GM19351 (cell line): ENCODE measurements around the gene PRAMEF33.
"Not testable (repeated sequence)": the region's sequence is repeated elsewhere in the genome, so short reads cannot be mapped to it uniquely, and the experiment has no call there.

Experiments used
- ATAC-seq: cut with Tn5 transposase; IDR thresholded peaks from one replicate; pipeline ENCODE4 v1.9.1; 2021; ENCODE audit warnings: mild to moderate bottlenecking, moderate library complexity; ENCODE audit not compliant: unreplicated experiment

Gene PRAMEF33, protein sequence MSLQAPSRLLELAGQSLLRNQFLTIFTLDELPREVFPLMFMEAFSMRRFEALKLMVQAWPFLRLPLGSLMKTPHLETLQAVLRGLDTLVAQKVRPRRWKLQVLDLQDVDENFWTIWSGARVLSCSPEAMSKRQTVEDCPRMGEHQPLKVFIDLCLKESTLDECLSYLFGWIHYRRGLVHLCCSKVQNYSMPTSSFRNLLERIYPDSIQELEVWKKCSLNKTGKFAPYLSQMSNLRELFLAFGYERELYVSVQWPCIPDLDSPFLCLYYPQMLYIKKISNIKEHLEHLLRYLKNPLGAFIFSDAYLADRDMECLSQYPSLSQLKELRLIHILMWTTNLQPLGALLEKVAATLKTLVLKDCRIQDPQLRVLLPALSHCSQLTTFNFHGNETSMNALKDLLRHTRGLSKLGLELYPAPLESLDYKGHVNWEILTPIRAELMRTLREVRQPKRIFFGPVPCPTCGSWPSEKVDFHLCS

DNA sequence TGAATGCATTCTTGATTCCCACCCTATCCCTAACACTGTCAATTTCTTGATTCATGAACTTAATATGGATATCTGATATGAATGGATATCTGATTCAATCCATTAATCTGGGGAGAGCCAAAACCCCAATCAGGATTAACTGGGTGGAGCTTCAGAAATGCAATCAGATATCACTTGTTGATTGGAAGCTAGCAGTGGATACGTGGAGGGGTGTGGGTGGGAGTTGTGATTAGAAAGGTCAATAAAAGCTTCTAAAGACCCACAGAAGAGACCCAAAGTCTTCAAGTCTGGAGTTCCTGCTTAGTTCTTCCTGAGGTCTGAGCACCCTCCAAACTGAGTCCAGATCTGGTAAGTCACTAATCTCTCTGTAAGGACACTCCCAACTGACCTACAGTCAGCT is at the start of gene PRAMEF33:
TSS of gene PRAMEF33 (plus strand) at position 301 of the 400 bp plus-strand sequence. CDS start 2,416 bp downstream, outside the sequence.
- ATAC-seq, result not testable (repeated sequence)

DNA sequence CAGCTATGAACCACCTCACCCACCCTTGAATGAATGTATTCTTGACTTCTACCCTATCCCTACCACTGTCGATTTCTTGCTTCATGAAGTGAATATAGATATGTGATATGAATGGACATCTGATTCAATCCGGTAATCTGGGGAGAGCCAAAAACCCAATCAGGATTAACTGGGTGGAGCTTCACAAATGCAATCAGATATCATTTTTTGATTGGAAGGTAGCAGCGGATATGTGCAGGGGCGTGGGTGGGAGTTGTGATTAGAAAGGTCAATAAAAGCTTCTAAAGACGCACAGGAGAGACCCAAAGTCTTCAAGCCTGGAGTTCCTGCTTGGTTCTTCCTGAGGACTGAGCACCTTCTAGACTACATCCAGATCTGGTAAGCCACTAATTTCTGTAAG is 49.4 kb upstream of the PRAMEF33 start, which contains the start of gene PRAMEF5:
TSS of gene PRAMEF5 (plus strand) at position 301 of the 400 bp plus-strand sequence. CDS start 5,071 bp downstream, outside the sequence.
- not testable (repeated sequence) for ATAC-seq

DNA sequence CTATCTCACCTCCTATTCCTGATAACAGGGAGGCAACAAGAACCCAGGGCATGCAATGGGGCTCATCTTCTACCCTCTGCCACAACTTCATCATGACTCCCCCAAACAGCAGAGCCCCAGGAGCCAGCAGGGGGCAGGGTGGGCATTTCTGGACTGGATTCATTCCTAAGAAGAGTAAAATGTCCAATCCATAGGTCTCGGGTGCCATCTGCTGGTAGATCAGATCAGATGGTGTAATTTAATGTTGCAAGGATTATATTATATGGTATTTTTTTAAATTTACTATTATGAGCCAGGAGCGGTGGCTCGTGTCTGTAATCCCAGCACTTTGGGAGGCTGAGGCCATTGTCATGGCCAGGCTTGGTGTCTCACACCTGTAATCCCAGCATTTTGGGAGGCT is 38.2 kb upstream of the PRAMEF33 start:
- not testable (repeated sequence) for ATAC-seq

DNA sequence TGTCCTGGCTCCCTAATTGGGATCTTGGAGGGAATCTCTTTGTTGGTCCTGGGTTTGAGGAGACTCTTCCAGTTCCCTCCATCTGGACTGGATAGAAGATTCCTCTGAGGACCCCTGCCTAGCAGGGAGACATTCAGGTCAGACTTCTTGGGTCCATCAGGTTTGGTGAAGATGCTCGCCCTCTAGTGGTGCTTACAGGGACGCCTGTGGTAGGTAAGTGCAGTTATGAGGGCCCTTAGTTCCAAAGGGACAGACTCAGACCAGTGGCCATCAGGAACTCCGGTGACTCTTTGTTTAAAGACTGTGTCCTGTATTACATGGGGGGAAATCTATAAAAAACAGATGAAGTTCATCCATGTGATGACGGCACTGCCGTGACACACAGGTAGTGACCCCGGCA is 26.3 kb upstream of the PRAMEF33 start:
- ATAC-seq, result not testable (repeated sequence)

DNA sequence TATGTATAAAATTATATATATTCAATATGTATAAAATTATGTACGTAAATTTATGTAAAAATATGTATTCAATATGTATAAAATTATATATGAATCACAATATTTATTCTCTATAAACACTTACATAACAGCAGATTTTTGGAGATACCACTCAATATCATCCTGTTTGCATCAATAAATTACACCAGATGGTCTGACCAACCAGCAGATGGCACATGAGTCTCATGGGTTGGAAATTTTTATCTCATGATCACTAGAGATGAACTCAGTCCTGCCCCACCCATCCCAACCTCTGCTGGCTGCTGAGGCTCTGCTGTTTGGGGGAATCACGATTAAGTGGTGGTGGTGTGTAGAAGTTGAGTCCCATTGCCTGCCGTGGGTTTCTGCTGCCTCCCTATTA is 23.7 kb upstream of the PRAMEF33 start:
- not testable (repeated sequence) for ATAC-seq

DNA sequence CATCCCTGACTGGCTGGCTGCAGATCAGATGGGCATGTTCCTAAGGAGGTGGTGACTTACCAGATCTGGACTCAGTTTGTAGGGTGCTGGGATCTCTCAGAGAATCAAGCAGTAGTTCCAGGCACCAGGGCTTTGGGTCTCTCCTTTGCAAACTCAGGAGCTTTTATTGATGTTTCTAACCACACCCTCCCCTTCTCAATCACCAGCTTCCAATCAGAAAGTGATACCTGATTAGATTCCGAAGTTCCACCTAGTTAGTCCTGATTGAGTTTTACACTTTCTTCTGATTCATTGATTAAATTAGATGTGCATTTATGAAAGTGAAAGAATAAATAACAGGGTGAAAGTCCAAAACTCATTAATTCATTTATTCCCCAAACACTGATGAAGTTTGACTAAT is 18.3 kb upstream of the PRAMEF33 start, which contains the start of gene PRAMEF8:
TSS of gene PRAMEF8 (minus strand) at position 101 of the 400 bp plus-strand sequence. CDS start 1,046 bp downstream, outside the sequence.
- not testable (repeated sequence) for ATAC-seq

DNA sequence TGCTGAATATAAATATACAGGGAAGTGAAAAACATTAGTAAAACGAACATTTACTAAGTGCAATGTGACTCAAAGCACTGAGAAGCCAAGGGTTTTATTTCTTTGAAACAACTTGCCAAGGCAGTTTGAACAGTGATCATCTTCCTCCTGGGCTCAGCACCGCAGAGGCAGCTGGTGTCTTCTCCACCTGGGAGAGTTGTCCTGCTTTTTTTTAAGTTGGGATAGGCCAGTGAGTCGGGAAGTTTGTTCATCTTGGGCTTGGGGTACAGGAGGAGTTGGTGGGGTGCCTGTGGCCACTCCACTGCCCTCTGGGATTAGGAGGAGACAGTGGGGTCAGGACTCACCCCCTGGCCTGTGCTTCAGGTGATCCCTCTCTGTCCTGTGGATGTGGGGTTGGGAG is 14.3 kb upstream of the PRAMEF33 start:
- not testable (repeated sequence) for ATAC-seq

DNA sequence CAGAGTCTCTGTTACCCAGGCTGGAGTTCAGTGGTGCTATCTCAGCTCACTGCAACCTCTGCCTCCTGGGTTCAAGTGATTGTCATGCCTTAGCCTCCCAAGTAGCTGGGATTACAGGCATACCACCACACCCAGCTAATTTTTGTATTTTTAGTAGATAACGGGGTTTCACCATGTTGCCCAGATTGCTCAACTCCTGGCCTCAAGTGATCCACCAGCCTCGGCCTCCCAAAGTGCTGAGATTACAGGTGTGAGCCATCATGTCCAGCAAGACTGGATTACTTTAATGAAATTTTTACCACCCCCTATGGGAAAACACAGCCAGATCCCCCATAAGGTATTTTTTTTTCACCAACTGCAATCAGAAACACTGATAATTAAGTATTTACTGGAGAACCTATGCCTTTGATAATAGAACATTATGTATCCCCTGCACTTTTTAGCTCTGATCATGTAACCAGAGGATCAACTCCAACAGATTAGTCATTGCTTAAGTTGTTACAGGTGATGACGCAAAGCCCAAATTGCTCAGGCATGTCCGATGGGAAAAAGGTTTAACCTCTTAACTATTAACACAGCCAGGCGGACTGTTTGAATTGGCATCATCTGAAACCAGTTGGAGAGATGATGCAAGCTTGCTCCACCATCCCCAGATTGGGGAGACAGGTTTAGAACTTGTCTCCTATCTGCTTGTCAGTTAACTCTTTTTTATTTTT is 6.0 kb upstream of the PRAMEF33 start:
- not testable (repeated sequence) for ATAC-seq

DNA sequence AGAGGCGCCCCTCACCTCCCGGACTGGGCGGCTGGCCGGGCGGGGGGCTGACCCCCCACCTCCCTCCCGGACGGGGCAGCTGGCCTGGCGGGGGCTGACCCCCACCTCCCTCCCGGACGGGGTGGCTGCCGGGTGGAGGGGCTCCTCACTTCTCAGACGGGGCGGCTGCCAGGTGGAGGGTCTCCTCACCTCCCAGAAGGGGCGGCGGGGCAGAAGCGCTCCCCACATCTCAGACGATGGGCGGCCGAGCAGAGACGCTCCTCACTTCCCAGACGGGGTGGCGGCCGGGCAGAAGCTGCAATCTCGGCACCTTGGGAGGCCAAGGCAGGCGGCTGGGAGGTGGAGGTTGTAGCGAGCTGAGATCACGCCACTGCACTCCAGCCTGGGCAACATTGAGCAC is 4.6 kb upstream of the PRAMEF33 start:
- not testable (repeated sequence) for ATAC-seq

DNA sequence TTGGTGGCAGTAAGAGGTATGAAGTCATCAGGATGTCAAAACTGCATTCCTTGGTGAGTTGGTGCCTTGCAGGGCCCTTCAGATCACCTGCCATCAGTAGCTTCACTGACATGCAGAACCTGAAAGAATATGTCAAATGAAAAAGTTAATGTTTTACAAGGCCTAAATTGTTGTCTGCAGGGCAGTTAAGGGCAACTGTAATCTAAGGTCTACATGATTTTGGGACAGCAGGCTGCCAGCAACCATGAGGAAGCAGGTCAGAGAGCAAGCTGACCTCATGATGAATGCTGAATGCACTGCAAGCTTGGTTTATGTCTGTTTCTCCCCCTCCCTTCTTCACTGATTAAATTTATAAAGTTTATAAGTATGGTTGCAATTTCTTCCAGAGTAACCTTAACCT is 1.1 kb upstream of the PRAMEF33 start:
- not testable (repeated sequence) for ATAC-seq

DNA sequence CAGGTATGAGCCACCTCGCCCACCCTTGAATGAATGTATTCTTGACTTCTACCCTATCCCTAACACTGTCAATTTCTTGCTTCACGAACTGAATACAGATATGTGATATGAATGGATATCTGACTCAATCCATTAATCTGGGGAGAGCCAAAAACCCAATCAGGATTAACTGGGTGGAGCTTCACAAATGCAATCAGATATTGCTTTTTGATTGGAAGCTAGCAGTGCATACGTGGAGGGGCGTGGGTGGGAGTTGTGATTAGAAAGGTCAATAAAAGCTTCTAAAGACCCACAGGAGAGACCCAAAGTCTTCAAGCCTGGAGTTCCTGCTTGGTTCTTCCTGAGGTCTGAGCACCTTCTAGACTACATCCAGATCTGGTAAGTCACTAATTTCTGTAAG is 11.9 kb downstream of the PRAMEF33 start, which contains the start of gene PRAMEF15:
TSS of gene PRAMEF15 (plus strand) at position 301 of the 400 bp plus-strand sequence. CDS start 2,827 bp downstream, outside the sequence.
- ATAC-seq, result not testable (repeated sequence)

DNA sequence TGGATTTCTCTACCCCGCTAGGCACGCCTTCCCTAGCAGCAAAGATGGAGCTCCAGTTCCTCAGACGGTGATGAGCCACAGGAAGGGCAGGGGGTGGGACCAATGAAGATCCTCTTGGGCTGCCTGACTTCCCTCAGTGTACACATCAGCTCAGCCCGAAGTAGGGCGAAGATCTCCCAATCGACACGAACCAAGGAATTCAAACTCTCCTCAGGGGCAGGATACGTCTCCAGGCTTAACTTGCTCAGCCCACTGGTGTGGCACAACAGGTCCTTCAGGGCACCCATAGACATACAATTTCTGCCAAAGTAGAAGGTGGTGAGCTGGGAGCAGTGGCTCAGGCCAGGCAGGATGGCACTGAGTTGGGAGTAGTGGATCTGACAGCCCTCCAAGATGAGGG is 39.2 kb downstream of the PRAMEF33 start:
- ATAC-seq, result not testable (repeated sequence)

DNA sequence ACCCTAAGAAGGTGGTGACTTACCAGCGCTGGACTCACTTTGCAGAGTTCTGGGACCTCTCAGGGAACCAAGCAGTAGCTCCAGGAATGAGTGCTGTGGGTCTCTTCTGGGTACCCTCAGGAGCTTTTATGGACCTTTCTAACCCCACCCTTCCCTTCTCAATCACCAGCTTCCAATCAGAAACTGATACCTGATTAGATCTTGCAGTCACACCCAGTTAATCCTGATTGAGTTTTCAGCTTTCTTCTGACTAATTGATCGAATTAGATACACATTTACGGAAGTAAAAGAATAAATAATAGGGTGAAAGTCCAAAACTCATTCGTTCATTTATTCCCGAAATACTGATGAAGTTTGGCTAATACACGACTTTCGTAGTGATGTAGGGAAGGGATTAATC is 43.7 kb downstream of the PRAMEF33 start, which contains the start of gene PRAMEF14:
TSS of gene PRAMEF14 (minus strand) at position 101 of the 400 bp plus-strand sequence. CDS start 1,820 bp downstream, outside the sequence.
- ATAC-seq, result not testable (repeated sequence)

DNA sequence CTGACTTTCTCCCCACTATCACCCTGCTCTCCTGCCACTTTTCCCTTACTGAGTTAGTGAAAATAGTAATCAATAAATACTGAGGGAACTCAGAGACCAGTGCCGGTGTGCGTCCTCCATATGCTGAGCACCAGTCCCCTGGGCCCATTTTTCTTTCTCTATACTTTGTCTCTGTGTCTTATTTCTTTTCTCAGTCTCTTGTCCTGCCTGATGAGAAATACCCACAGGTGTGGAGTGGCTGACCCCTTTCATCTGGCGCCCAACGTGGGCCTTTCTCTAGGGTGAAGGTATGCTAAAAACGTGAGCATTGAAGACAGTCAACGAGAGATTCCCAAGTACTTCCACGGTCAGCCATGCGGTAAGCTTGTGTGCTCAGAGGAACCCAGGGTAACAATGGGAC is 50.1 kb downstream of the PRAMEF33 start:
- not testable (repeated sequence) for ATAC-seq

DNA sequence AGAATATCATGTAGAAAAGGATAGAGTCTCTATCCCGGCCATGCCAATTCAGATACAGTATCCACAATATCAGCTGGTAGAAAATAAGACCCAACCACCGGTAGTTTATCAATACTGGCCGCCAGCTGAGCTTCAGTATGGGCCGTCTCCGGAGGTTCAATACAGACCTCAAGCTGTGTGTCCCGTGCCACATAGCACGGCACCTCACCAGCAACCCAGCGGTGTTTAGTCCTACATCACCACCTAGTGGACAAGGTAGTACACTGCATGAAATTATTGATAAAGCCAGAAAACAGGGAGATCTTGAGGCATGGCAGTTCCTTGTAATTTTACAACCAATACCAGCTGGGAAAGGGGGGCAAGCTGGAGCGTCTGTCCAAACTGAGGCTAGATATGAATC is 51.1 kb downstream of the PRAMEF33 start:
- not testable (repeated sequence) for ATAC-seq

DNA sequence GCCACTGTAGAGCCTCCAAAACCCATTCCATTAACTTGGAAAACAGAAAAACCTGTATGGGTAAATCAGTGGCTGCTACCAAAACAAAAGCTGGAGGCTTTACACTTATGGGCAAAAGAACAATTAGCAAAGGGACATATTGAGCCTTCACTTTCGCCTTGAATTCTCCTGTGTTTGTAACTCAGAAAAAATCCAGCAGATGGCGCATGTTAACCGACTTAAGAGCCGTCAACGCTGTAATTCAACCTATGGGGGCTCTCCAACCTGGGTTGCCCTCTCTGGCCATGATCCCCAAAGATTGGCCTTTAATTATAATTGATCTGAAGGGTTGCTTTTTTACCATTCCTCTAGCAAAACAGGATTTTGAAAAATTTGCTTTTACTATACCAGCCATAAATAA is 53.4 kb downstream of the PRAMEF33 start:
- not testable (repeated sequence) for ATAC-seq
